HG02623 (cell line): ENCODE measurements around the gene SUOX.
"Not testable (repeated sequence)": the region's sequence is repeated elsewhere in the genome, so short reads cannot be mapped to it uniquely, and the experiment has no call there.

ENCODE experiments used
- ATAC-seq: cut with Tn5 transposase; IDR thresholded peaks from one replicate; pipeline ENCODE4 v1.9.1; 2021; ENCODE audit warnings: moderate library complexity; ENCODE audit not compliant: unreplicated experiment

SUOX gene

DNA sequence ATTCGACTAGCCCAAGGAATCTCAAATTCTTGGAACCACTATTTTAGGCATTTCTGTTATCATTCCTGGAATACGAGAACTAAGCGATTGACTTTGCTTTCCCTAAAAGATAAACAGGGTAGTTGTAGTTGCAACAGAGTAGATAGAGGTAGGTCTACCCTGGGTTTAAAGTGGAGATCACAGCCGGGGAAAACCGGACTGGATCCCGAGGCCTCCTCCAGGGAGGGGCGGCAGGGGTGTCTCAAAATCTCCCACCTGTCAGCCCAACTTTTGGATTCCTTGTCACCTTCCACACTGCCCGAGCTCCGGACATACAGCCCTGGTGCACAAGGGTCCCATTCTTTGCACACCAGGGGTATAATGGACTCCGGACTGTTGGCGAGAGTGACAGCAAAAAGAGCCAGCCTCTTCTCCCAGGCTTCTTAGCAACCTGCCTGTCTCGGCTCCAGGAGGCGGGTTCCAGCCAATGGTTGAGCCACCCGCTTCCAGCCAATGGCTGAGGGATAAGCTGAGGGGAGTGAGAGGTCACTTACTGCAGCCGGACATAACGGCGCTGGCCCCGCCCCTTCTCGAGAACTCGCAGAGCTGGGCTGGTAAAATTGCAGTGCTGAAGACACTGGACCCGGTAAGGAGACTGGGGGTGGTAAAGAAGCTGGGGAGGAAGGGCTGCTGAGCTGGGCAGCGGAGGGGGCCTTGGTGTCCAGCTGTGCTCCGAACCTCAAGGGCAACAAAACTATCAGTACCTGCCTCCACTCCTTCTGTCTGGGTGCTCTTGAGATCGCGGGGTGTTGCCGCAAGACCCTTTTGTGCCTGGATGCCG, at the start of gene SUOX:
Gene SUOX (plus strand): TSS at position 562 of the 820 bp plus-strand sequence. CDS start 4,946 bp downstream, outside the sequence.
- ATAC-seq, result peak; percentile 99

- ATAC-seq, result no peak
These were observed 41.7 kb upstream of the SUOX start for GRCh38 chr12:55955344-55955743.

DNA sequence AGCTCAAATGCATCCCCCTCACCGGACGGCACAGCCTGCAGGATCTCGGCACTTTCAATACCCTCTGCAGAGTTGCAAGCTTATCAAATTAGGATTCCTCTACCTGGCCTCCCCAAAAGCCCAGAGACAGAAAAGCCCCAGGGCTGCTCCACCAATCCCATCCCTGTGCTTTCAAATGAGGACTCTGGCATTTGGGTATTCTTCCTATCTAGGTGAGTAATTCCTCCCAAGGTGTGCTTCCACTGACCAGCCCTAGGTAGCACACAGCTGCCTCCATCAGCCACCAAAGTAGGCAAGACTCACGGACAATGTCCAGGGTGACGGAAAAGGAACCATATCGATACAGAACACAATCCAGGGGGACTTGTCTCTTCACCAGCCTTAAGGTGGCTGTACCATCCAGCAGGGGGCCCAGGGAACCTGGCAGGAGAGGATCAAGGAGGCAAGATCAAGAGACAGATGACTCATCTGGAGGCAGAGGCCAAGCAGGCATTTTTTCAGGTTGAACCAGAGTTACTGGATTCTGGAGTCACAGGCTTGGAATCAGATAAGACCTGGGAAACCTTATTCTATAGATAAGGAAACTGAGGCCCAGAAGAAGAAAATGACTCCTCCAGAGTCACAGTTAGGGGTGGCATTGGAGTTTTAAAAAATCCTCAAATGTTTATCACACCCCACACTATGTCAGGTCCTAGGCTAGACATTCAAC, 41.1 kb upstream of the SUOX start:
- ATAC-seq, result no peak

DNA sequence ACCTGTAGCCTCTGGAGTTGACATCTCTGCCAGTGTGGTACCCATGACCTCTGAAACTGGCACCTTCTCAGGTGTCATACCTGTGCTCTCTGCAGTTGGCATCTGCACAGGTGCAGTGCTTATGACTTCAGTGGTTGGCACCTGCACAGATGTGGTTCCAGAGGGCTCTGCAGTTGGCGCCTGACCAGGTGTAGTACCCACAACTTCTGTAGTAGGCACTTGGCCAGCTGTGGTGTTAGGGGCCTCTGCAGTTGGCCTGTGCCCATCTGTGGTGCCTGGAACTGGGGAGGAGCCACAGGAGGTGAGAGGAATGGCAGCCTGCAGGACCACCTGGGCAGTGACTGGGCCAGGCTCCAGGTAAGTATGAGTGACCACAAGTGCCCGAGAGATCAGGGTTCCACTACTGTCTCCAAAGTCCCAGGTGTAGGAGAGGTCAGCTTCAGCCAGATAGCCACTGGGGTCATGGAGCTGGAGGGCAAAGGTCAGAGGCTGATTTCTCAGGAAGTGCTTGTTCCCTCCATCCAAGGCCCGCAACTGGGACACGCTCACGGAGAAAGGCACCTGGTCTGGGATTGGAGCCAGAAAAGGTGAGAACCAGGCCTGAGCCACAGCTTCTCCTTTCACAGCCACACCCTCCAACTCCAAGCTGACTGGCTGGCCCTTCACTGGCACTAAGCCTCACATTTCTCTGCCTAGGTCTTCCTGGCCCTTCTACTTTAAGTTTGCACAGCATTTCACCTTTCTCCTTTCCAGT, 39.8 kb upstream of the SUOX start:
- no peak for ATAC-seq

- ATAC-seq, result no peak
These were observed 33.3 kb upstream of the SUOX start for GRCh38 chr12:55963760-55964159.

GRCh38 chr12:55965240-55965639, 31.8 kb upstream of the SUOX start:
- ATAC-seq, result no peak

- no peak for ATAC-seq
These were observed 31.1 kb upstream of the SUOX start, which contains the start of gene PMEL for GRCh38 chr12:55965941-55966407. PMEL (minus strand) TSS chr12:55966042; CDS start chr12:55966011, 31 bp downstream.

GRCh38 chr12:55966408-55967281, 30.4 kb upstream of the SUOX start, which contains the start of gene CDK2:
CDK2 (plus strand) TSS chr12:55966830; CDS start chr12:55967009, 179 bp downstream.
- peak; percentile 88 for ATAC-seq

GRCh38 chr12:55969356-55969755, 27.7 kb upstream of the SUOX start:
- no peak for ATAC-seq

DNA sequence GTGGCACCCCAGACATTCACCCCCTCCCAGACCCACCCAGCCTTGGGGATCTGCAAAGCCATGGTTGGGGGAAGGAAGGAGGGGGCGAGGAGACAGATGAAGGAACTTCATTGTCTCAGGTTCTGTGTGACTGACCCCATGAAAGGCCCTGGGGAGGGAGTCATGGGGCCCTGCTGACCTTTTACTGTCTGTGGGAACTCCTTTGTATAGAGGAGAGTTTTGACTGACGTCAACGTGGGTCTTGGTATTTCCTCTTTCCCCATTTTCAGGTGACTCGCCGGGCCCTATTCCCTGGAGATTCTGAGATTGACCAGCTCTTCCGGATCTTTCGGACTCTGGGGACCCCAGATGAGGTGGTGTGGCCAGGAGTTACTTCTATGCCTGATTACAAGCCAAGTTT, 26.3 kb upstream of the SUOX start:
- ATAC-seq, result no peak

DNA sequence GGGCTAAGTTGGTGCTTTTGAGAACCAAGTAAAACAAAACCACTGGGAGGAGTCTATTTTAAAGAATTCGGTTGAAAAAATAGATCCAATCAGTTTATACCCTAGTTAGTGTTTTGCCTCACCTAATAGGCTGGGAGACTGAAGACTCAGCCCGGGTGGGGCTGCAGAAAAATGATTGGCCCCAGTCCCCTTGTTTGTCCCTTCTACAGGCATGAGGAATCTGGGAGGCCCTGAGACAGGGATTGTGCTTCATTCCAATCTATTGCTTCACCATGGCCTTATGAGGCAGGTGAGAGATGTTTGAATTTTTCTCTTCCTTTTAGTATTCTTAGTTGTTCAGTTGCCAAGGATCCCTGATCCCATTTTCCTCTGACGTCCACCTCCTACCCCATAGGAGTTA, 25.0 kb upstream of the SUOX start:
- no peak for ATAC-seq

- no peak for ATAC-seq
These were observed 24.6 kb upstream of the SUOX start for GRCh38 chr12:55972456-55972855.

DNA sequence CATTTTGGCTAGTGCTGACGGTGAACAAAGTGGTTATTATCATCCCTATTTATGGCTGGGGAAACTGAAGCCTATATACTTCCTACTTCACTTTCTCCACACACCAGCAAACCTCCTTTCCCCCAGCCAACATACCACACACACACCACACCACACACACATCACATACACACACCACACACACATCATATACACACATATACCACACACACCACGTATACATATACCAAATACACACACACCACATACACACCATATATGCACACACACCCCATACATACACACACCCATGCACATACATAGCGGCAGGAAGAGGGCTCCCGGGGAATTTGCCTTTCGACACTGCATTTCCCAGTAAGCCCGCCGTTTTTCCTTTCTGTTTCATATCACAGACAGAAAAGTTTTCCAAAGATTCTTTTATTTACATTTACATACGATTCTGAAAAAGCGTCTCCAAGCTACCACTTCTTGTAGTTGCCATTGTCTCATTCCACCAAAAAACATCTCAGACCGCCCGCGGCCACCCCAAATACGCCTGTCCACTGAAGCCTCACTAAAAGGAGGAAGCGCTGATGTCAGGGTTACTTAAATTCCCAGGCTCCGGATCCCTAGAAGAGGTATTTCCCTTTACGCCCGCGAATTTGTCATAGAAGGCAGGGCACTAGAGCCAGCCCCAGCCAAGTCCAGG, 24.0 kb upstream of the SUOX start:
- no peak for ATAC-seq

GRCh38 chr12:55973599-55974307, 23.3 kb upstream of the SUOX start, which contains the start of gene RAB5B:
RAB5B (plus strand) TSS chr12:55974078; CDS start chr12:55986961, 12,883 bp downstream.
- ATAC-seq, result peak; percentile 91

DNA sequence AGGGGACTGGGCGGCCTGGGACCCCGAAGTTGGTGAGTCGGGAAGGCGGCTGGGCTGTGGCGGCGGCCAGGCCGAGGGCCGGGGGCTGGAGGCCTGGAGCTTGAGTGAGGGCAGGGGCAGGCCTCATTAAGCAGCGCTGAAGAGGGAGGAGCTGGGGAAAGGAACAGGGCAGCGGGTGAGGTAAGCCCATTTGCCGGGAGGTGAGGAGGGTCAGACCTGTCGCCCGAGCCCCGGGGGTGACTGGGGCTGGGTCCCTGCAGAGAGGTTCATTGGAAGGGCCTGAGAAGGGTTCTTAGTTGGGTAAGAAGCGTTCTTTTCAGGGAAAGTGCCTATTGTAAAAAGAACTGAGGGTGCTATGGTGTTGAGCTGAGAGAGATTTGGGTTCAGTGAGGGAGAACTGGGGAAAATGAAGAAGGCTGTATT, 22.8 kb upstream of the SUOX start:
- peak; percentile 7 for ATAC-seq

- ATAC-seq, result no peak
These were observed 18.7 kb upstream of the SUOX start for GRCh38 chr12:55978393-55978792.

GRCh38 chr12:55979069-55979468, 18.0 kb upstream of the SUOX start:
- no peak for ATAC-seq

DNA sequence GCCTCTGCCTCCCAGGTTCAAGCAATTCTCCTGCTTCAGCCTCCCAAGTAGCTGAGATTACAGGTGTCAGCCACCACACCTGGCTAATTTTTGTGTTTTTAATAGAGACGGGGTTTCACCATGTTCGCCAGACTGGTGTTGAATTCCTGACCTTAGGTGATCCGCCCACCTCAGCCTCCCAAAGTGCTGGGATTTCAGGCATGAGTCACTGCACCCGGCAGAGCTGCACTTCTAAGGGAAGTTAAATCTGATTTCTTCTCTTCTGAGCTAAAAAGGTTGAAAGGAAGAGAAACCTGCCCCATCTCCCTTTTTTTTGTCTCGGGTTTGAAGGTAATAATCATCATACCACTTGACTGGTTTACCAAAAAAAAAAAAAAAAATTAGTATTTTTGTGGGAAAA, 15.2 kb upstream of the SUOX start:
- ATAC-seq, result not testable (repeated sequence)
